NB4 (cell line): ENCODE measurements around the gene RAB26.
A peak's percentile ranks its signal among the peaks of the same experiment; 100 is the strongest.

ENCODE experiments used
- CTCF ChIP-seq: IDR thresholded peaks from one replicate; pipeline ENCODE4 v1.5.1; 2012; ENCODE audit warnings: low read depth, low read length
- POLR2A ChIP-seq: IDR thresholded peaks from 2 replicates; pipeline ENCODE4 v1.6.1; 2011; ENCODE audit warnings: mild to moderate bottlenecking; ENCODE audit not compliant: insufficient read length; ENCODE audit errors: extremely low read depth

DNA sequence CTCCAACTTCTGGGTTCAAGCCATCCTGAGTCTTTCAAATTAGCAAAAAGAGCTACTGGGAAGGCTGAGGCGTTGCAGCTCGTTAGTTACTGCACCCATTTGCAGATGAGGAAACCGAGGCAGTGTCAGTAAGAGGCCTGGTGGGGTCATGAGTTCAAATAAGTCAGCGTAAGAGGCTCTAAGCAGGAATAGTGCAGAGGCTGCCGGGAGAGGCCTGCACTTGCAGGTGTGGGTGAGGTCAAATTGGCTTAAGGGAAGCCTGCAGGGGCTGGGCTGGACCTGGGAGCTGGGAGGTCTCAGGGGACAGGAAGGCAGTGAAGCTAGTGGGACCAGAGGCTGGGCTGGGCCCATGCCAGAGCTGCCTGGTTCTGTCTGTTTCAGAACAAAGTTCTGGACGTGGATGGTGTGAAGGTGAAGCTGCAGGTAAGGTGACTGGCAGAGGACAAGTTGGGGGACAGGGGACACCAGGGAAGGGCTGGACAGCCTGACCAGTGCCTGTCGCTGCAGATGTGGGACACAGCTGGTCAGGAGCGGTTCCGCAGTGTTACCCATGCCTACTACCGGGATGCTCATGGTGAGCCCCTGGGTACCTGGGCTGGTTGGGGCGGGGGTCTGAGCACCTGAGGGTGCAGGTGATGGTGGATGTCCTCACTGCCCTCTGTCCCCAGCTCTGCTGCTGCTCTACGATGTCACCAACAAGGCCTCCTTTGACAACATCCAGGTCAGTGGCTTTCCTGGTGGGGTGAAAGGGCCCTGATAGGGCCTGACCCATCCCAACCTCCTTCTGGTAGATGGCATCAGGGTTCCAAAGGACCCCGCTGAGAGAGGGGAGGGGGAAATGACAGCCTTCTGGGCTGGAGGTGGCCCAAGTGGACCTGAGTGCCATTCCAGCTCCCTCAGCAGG is 3.0 kb downstream of the RAB26 start:
- TF ChIP-seq CTCF (no peak), POLR2A (peak; percentile 27)
